Muscle of back (tissue), 11 donors: ENCODE results near the gene SANBR. TPM values are rescaled to one million over a fixed set of nuclear protein-coding genes. Genes with fewer than 3 reads are reported as not detected.

Source experiments
- DNase-seq, 3 donors: peaks; one replicate each; pipeline versions ENCODE4 v3.0.0 to v3.0.0-alpha.2; 2013
- polyA plus RNA-seq, 10 donors: library from polyadenylated mRNA; unstranded; fragments of 120-200 nt; gene quantifications; one replicate each; pipeline ENCODE4 v1.2.1, GENCODE V29; 2013; ENCODE audit not compliant: insufficient read length in 10 of 10

Gene SANBR
- polyA plus RNA-seq, 10 donors = 6.9 to 19.6 (median 11.5) TPM

GRCh38 chr2:61089797-61090196, 24.1 kb downstream of the SANBR start:
- DNase-seq = no peak

GRCh38 chr2:61090386-61090921, 24.8 kb downstream of the SANBR start:
- no peak for DNase-seq

GRCh38 chr2:61091485-61091884, 25.8 kb downstream of the SANBR start:
- no peak for DNase-seq

GRCh38 chr2:61096438-61096837, 30.8 kb downstream of the SANBR start:
- no peak for DNase-seq

- DNase-seq = no peak
Measured at GRCh38 chr2:61100801-61101200, 35.1 kb downstream of the SANBR start.

GRCh38 chr2:61109291-61109690, 43.6 kb downstream of the SANBR start:
- DNase-seq = no peak

GRCh38 chr2:61111708-61112107, 46.0 kb downstream of the SANBR start:
- no peak for DNase-seq

- DNase-seq = no peak
Measured at GRCh38 chr2:61114147-61114546, 48.5 kb downstream of the SANBR start.

Other genes starting within 250 kb of the SANBR start
- gene REL, start 184.3 kb upstream of the SANBR start, polyA plus RNA-seq = 1 to 10 TPM; 2.9 to 6.0 (median 5.0) TPM
- gene PEX13, start 48.2 kb upstream of the SANBR start, polyA plus RNA-seq = 10 to 100 TPM; 19.4 to 26.3 (median 22.3) TPM
- gene PUS10, start 47.6 kb upstream of the SANBR start, polyA plus RNA-seq = 1 to 10 TPM; 4.0 to 6.6 (median 5.1) TPM
- gene C2orf74, start 96.3 kb downstream of the SANBR start, polyA plus RNA-seq = 10 to 100 TPM; 15.3 to 33.7 (median 21.3) TPM